Testis (tissue), 2 donors: ENCODE measurements around the gene SEC22A.

ENCODE experiments used
- CTCF ChIP-seq, 3 experiments: fragments of 450-650 bp in 2 of 3; fragments of 200-600 bp in 1 of 3; sonication (generic) in 1 of 3; IDR thresholded peaks; one replicate each; pipeline ENCODE4 v1.5.1; 2016 to 2019; ENCODE audit warnings: antibody characterized with exemption in 3 of 3, mild to moderate bottlenecking in 2 of 3, moderate library complexity in 1 of 3
- POLR2A ChIP-seq: fragments of 450-650 bp; IDR thresholded peaks from one replicate; pipeline ENCODE4 v1.6.1; 2017; ENCODE audit warnings: antibody characterized with exemption, mild to moderate bottlenecking, moderate library complexity

GRCh38 chr3:123167686-123168085, 34.1 kb upstream of the SEC22A start:
- TF ChIP-seq CTCF (IDR thresholded peaks at IDR 0.05) (no peak), POLR2A (no peak)
